Activated gamma-delta T cell treated with anti-CD3 and anti-CD28 coated beads, Interleukin-2, amount 50 U/mL, for 16 hours (primary cell): ENCODE data around the gene MNX1.

Source experiments
- DNase-seq: peaks from one replicate; pipeline ENCODE4 v3.0.0-alpha.2; 2020; ENCODE audit warnings: low read depth

The MNX1 gene

GRCh38 chr7:157014635-157015555, 4.4 kb upstream of the MNX1 start:
- DNase-seq = no peak

GRCh38 chr7:157013602-157014549, 3.4 kb upstream of the MNX1 start:
- no peak for DNase-seq

- no peak for DNase-seq
These were observed 2.6 kb upstream of the MNX1 start for GRCh38 chr7:157013101-157013500.

- DNase-seq = no peak
These were observed 1.7 kb upstream of the MNX1 start for GRCh38 chr7:157012113-157012547.

- no peak for DNase-seq
These were observed 1.1 kb upstream of the MNX1 start for GRCh38 chr7:157011333-157012112.

GRCh38 chr7:157009778-157010587, 480 bp downstream of the MNX1 start:
- DNase-seq = no peak

GRCh38 chr7:157009170-157009777, 1.2 kb downstream of the MNX1 start:
- DNase-seq = no peak

- DNase-seq = no peak
These were observed 2.0 kb downstream of the MNX1 start for GRCh38 chr7:157008206-157009169.

GRCh38 chr7:157007470-157008066, 2.9 kb downstream of the MNX1 start:
- no peak for DNase-seq

GRCh38 chr7:157006829-157007469, 3.5 kb downstream of the MNX1 start:
- DNase-seq = no peak

- no peak for DNase-seq
These were observed 4.2 kb downstream of the MNX1 start for GRCh38 chr7:157006205-157006747.

- no peak for DNase-seq
These were observed 4.8 kb downstream of the MNX1 start for GRCh38 chr7:157005456-157006204.

GRCh38 chr7:157004521-157005455, 5.7 kb downstream of the MNX1 start:
- DNase-seq = no peak

GRCh38 chr7:157003756-157004520, 6.5 kb downstream of the MNX1 start:
- no peak for DNase-seq

GRCh38 chr7:157003445-157003755, 7.1 kb downstream of the MNX1 start:
- DNase-seq = no peak
